SK-N-MC (cell line): ENCODE measurements around the gene AMACR.

Experiments
- DNase-seq: peaks from one replicate; pipeline ENCODE4 v3.0.0-alpha.2; 2011; ENCODE audit warnings: low read depth, low spot score
- H3K27ac ChIP-seq: fragments of 200-600 bp; sonication (generic); 2 replicates; pipeline ENCODE4 v1.5.1; 2016; ENCODE audit warnings: mixed run types
- H3K36me3 ChIP-seq: fragments of 200-600 bp; sonication (generic); 2 replicates; pipeline ENCODE4 v1.6.1; 2017; ENCODE audit warnings: antibody characterized with exemption, low read length, mixed read lengths; ENCODE audit not compliant: insufficient read depth
- H3K4me3 ChIP-seq: fragments of 200-600 bp; sonication (generic); 2 replicates; pipeline ENCODE4 v1.5.1; 2016
- H3K9ac ChIP-seq: fragments of 200-600 bp; sonication (generic); 2 replicates; pipeline ENCODE4 v1.8.0; 2017; ENCODE audit warnings: mixed run types, mixed read lengths; ENCODE audit not compliant: insufficient read length
- H3K9me3 ChIP-seq: fragments of 200-600 bp; sonication (generic); 2 replicates; pipeline ENCODE4 v1.6.1; 2017; ENCODE audit warnings: low read depth, mild to moderate bottlenecking, antibody characterized with exemption, low read length, moderate library complexity, mixed read lengths
- EZH2 ChIP-seq: fragments of 200-600 bp; sonication (generic); IDR thresholded peaks from one replicate; pipeline ENCODE4 v1.6.1; 2017; ENCODE audit warnings: antibody characterized with exemption
- FOXP2 ChIP-seq: optimal IDR thresholded peaks from 2 replicates; pipeline ENCODE3; 2011; ENCODE audit warnings: mild to moderate bottlenecking, moderate library complexity; ENCODE audit not compliant: insufficient read depth; ENCODE audit errors: extremely low read length, control extremely low read depth
- POLR2AphosphoS5 ChIP-seq: IDR thresholded peaks from 2 replicates; pipeline ENCODE4 v1.6.1; 2012; ENCODE audit warnings: mild to moderate bottlenecking, low read depth, low read length, borderline replicate concordance

AMACR gene

DNA sequence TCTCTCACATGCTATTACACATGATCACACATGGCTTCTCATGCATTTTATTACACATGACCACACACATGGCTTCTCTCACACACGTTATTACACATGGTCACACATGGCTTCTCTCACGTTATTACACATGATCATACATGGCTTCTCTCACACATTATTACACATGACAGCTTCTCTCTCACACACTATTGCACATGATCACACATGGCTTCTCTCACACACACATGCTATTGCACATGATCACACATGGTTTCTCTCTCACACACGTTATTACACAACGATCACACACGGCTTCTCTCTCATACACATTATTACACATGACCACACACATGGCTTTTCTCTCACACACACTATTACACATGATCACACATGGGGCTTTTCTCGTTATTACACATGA, 22.4 kb downstream of the AMACR start:
- H3K4me3 ChIP-seq = no peak overlapping the region
- H3K9ac ChIP-seq = no peak overlapping the region
- H3K36me3 ChIP-seq = peaks cover 24% of the 10 kb centered on the region
- H3K9me3 ChIP-seq = no peaks in the 10 kb centered on the region
- DNase-seq = no peak
- H3K27ac ChIP-seq = no peak overlapping the region
- TF ChIP-seq EZH2 = no peak
- TF ChIP-seq FOXP2 = no peak
- TF ChIP-seq POLR2AphosphoS5 = no peak

DNA sequence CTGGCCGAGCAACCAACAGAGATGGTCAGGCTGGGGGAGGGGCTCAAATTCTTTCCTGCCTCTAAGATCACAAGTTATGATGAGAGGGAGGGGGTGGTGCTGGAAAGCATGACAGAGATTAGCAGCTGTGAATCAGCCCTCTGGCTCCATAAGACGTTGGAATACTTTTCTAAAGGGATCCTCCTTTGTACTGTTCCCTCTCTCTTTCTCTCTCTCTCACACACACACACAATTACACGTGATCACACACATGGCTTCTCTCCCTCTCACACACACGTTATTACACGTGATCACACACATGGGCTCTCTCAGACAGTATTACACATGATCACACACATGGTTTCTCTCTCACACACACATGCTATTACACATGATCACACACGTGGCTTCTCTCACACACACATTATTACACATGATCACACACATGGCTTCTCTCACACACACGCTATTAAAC, 23.2 kb downstream of the AMACR start, which contains the start of gene SLC45A2:
Gene SLC45A2, minus strand, starts transcription at position 23 of the 454 bp plus-strand sequence. CDS start 110 bp downstream, outside the sequence.
- TF ChIP-seq POLR2AphosphoS5 = no peak
- TF ChIP-seq FOXP2 = no peak
- TF ChIP-seq EZH2 = no peak
- Histone ChIP-seq H3K36me3 (peaks cover 24% of the 10 kb centered on the region), H3K4me3 (no peak within 1 kb of the TSS), H3K9me3 (no peaks in the 10 kb centered on the region), H3K27ac (no peak within 1 kb of the TSS), H3K9ac (no peak within 1 kb of the TSS)
- DNase-seq = no peak

DNA sequence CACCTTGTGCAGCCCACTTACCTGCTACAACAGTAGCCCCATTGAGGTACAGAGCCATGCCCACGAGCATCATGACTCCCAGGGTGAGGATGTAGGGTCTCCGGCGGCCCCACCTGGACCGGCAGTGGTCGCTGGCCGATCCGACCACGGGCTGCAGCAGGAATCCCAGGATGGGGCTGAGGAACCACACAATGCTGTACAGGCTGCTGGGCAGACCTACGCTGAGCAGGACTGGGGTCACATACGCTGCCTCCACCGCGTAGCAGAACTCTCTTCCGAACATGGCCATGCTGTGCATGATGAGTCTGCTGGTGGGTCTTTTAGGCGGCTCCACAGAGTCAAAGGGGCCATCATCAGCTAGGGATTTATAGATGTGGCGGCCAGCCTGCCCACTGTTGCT, 23.7 kb downstream of the AMACR start:
- Histone ChIP-seq H3K9ac (no peak overlapping the region), H3K27ac (no peak overlapping the region), H3K9me3 (no peaks in the 10 kb centered on the region), H3K4me3 (no peak overlapping the region), H3K36me3 (peaks cover 21% of the 10 kb centered on the region)
- no peak for DNase-seq
- TF ChIP-seq POLR2AphosphoS5 (no peak), EZH2 (no peak), FOXP2 (no peak)

DNA sequence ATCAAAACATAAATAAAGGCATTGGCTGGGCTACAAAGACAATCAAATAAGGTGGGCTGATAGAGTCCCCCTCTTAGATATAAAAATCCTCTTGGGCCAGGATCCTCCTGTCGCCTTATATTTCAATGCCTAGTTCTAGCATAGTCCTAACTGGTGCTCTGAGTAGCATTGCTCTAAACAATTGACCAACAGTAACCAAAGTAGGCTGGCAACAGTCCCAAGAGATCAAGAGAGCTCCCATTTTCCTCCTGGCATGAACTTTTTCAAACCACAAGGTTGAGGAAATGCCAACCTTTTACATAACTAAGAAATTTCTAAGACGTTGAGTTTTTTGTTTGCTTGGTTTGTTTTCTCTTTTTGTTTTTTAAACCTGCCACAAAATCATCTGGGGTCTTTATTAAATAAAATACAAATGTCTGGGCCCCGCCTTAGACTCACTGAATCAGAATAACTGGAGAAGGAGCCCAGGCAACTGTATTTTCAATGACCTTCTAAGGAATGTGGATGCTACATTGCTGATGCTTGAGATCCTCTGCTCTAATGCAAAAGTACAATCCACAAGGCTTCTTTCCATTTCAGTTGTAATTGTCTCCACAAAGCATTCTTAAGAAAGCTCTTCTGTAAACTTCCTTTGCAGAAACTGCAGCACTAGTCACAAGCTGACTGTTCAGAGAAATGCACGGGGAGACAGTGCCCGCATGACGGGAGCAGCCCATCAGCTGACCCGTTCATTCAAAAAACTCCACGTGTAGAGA, 26.3 kb downstream of the AMACR start:
- DNase-seq = no peak
- H3K9me3 ChIP-seq = no peaks in the 10 kb centered on the region
- TF ChIP-seq EZH2 (no peak), POLR2AphosphoS5 (no peak), FOXP2 (no peak)
- H3K27ac ChIP-seq = no peak overlapping the region
- H3K36me3 ChIP-seq = no peaks in the 10 kb centered on the region
- no peak overlapping the region for H3K4me3 ChIP-seq
- no peak overlapping the region for H3K9ac ChIP-seq

DNA sequence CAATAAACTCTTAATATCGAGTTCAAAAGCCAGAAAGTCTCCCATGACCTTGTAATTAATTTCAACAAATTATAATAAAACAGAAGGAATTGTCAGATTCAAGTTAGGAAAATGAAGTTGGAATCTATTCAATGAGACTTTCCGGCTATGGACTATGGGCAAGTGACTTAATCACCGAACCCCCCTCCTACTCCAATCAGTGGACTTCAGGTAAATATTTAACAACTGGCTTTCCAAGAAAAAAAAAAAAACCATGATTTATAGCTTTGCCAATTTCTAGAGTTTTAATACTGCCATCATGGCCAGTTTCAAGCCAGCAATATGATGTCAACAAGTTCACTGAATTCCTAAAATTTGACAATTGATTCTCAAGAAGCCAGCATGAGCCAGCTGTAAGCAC, 27.8 kb downstream of the AMACR start:
- TF ChIP-seq EZH2 (no peak), FOXP2 (no peak)
- H3K9ac ChIP-seq = no peak overlapping the region
- H3K27ac ChIP-seq = no peak overlapping the region
- no peak for DNase-seq
- H3K4me3 ChIP-seq = no peak overlapping the region
- no peaks in the 10 kb centered on the region for H3K36me3 ChIP-seq
- H3K9me3 ChIP-seq = no peaks in the 10 kb centered on the region

DNA sequence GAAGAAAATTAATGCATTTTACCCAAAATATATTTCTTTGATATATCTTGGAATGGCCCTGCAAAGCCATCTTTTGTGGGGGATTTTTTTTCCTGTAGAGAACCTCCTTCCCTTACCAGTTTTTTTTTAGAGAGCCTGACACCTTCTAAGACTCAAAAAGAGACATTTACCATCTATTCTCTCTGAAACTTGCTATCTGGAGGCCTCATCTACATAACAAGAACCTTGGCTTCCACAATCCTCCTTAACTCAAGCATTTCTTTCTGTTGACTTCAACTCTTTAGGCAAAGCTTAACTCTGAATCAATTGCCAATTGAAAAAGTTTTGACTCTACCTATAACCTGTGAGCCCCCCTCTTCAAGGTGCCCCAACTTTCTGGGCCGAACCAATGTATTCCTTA, 29.5 kb downstream of the AMACR start:
- TF ChIP-seq POLR2AphosphoS5 = no peak
- no peak for TF ChIP-seq EZH2
- no peaks in the 10 kb centered on the region for H3K36me3 ChIP-seq
- H3K27ac ChIP-seq = no peak overlapping the region
- no peak overlapping the region for H3K9ac ChIP-seq
- H3K9me3 ChIP-seq = no peaks in the 10 kb centered on the region
- DNase-seq = no peak
- no peak overlapping the region for H3K4me3 ChIP-seq

DNA sequence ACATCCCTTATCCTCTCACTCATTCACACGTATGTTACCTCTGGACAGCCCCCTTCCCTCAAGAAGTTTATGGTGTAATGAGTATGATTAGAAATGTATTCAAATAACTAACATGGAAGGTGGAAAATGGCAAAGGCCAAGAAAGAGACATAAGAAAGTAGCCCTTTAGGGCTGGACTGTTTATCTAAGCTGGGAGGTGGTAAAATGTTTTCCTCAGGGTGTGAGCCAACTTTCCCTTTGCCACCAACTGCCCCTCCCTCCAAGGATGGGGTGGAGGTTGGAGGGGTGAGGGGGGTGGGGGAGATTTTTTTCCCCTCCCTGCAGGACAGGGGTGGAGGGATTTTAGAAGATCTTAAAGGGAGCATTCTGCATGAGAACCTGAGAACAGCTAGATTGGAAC, 31.5 kb downstream of the AMACR start:
- DNase-seq = no peak
- H3K27ac ChIP-seq = no peak overlapping the region
- H3K36me3 ChIP-seq = no peaks in the 10 kb centered on the region
- TF ChIP-seq POLR2AphosphoS5 (no peak), FOXP2 (no peak), EZH2 (no peak)
- H3K9me3 ChIP-seq = no peaks in the 10 kb centered on the region
- no peak overlapping the region for H3K9ac ChIP-seq
- no peak overlapping the region for H3K4me3 ChIP-seq

DNA sequence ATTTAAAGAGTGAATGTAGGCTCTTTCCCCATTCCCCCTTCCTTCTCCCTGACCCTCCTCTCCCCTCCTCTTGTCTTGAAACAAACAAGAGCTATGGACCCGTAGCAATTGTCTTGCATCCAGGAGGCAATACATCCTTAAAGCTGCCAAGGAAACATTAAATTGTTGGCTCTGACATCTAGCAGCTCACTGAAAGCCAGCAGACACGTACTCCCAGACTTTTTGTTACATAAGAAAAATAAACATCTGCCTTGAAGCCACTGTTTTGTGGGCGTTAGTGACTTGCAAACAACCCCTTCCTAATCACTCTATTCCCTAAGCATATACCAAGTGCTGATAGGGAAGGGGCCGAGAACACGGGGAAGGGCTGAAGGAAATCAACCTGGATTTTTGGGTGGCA, 32.0 kb downstream of the AMACR start:
- H3K36me3 ChIP-seq = no peaks in the 10 kb centered on the region
- H3K4me3 ChIP-seq = no peak overlapping the region
- H3K9ac ChIP-seq = no peak overlapping the region
- no peaks in the 10 kb centered on the region for H3K9me3 ChIP-seq
- DNase-seq = no peak
- TF ChIP-seq POLR2AphosphoS5 (no peak), EZH2 (no peak), FOXP2 (no peak)
- H3K27ac ChIP-seq = no peak overlapping the region

DNA sequence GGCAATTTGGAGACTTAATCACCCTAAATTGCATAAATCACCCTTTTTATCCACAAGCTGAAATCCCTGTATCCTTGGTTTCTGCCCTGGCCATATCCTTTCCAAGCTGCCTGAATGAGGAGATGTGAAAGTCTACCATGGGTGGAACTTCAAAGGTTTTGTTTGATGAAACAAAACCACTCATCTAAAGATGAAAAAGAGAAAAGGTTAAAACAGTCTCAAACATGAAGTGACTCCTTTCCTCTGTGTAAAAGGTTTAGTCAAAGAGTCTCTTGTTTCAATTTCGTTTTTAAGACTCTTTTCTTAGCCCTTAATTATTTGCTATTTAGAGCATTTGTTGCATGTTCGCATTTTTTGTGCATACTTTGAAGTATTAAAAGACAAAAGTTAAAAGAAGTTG, 34.6 kb downstream of the AMACR start:
- H3K36me3 ChIP-seq = no peaks in the 10 kb centered on the region
- no peak overlapping the region for H3K27ac ChIP-seq
- H3K4me3 ChIP-seq = no peak overlapping the region
- no peak for DNase-seq
- no peaks in the 10 kb centered on the region for H3K9me3 ChIP-seq
- H3K9ac ChIP-seq = no peak overlapping the region
- no peak for TF ChIP-seq FOXP2
- TF ChIP-seq EZH2 = no peak
- TF ChIP-seq POLR2AphosphoS5 = no peak
